Left lung (tissue), 10 donors: ENCODE measurements around the gene NINJ1. TPM values are rescaled to one million over a fixed set of nuclear protein-coding genes. Genes with fewer than 3 reads are reported as not detected.

Experiments used
- ATAC-seq: fragments of 200-7000 bp; cut with Tn5 transposase; one replicate; pipeline ENCODE4 v1.9.1; 2020; ENCODE audit warnings: moderate library complexity
- DNase-seq, 4 donors: peaks; one replicate each; pipeline ENCODE4 v3.0.0-alpha.2; 2013 to 2020
- H3K27ac ChIP-seq, 2 donors: fragments of 200-600 bp; sonication (generic) in 1 of 2; one replicate each; pipeline versions ENCODE4 v1.5.0 to v1.8.0; 2020 to 2021
- H3K27me3 ChIP-seq, 2 donors: fragments of 200-600 bp; sonication (generic) in 1 of 2; one replicate each; pipeline versions ENCODE4 v1.5.0 to v1.8.0; 2020 to 2021
- H3K36me3 ChIP-seq, 2 donors: fragments of 200-600 bp; sonication (generic) in 1 of 2; one replicate each; pipeline versions ENCODE4 v1.5.0 to v1.8.0; 2020 to 2021
- H3K4me1 ChIP-seq, 2 donors: fragments of 200-600 bp; one replicate each; pipeline ENCODE4 v1.8.0; 2021
- H3K4me3 ChIP-seq, 2 donors: fragments of 200-600 bp; sonication (generic) in 1 of 2; one replicate each; pipeline versions ENCODE4 v1.5.0 to v1.8.0; 2020 to 2021; ENCODE audit warnings: mild to moderate bottlenecking in 1 of 2
- H3K9me3 ChIP-seq, 2 donors: fragments of 200-600 bp; sonication (generic) in 1 of 2; one replicate each; pipeline versions ENCODE4 v1.5.0 to v1.8.0; 2020 to 2021
- intact Hi-C, 2 donors: fragments of 100-400 bp; cut with DNase I; formaldehyde crosslinking; loops; one replicate each; pipeline versions ENCODE4 v1.11.2 to v1.14.2; 2022
- polyA plus RNA-seq, 6 donors: library from polyadenylated mRNA; unstranded; fragments of 120-200 nt; gene quantifications; one replicate each; pipeline ENCODE4 v1.2.1, GENCODE V29; 2013; ENCODE audit not compliant: insufficient read length in 6 of 6
- total RNA-seq, 2 donors: library from RNA; stranded (reverse); fragmentation: NEBNext Ultra II Directional; extraction: Animal tissue kit (Norgen Biotek cat#: 25700); gene quantifications; one replicate each; pipeline ENCODE4 v1.2.1, GENCODE V29; 2021
- TF ChIP-seq, protein P1 (sequence below), 2 donors: fragments of 200-600 bp; sonication (generic) in 1 of 2; IDR thresholded peaks; one replicate each; pipeline versions ENCODE4 v1.5.0 to v1.8.0; 2021; ENCODE audit warnings: antibody characterized with exemption in 2 of 2
- donor health status: DM: no; HTN: yes; CAD: no.
- donor health status: DM: no; HTN: no; CAD: no.

NINJ1 gene
- total and polyA plus RNA-seq, 8 donors, result 29.8 to 83.5 (median 37.8) TPM

DNA sequence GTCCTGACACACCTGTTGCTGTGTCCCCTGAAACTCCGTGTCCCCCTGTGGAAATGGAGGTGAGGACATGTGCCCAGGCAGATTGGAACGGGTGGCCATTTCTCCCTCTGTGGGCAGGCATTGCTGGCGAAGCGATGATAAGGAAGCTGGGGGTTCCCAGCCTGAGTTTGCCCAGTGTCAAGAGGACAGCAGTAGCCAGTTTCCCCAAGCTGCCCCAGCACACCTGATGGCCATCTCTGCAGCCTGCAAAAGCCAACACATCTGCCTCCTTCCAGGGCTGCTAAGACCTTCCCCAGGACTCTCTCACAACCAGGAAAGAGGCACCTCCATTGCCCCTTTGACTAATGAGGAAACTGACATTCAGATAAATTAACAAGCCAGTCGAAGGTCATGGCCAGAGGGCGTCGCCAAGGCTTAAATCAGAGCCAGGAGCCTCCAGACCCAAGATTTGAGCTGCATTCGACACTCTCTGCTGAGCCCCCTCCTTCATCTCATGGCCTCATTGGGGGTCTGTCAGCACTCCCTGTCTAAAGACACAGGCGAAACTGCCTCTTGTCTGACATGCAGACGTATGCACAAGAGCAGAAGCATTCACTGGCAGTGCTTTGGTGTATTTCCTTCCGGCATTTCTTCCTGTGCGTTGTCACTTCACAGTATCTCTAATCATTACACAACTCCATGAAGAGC is 39.5 kb upstream of the NINJ1 start:
- DNase-seq, result peak in 2 of 4 donors; percentile 22 to 59

DNA sequence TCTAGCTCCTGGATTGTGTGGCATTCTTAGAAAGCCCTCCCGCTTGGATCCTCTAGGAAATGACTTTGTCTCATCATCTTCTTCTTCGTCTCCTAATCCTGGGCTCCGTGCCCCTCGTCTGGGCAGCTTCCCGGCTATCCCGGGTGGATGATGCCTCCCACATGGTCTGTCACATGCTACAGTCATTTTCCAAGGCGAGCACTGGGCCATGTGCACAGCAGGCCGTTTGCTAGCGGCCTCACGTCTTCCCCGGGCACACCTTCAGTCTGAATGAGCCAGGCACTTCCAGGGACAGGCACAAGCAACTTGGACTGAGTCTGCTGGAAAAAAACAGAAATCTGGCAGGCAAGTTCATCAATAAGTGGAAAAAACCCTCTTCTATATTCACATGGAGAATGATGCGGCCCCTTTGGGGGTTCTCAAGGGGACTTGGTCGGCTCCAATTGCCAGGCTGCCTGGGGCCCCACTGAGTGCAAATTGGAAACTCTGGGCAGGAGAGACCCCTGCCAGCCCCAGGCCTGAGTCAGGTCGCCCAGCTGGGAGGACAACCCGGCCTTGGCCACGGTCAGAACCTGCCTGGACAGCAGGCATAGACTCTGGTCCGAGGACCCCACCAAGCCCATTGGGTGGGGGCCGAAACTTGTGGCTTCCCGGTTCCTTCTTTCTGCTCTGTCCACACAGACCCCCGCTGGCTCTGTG is 38.8 kb upstream of the NINJ1 start:
- intact Hi-C loops, result no loop called here
- Histone ChIP-seq H3K36me3 (no peaks in the 10 kb centered on the region), H3K4me3 (no peak overlapping the region), H3K9me3 (no peaks in the 10 kb centered on the region), H3K27me3 (no peaks in the 10 kb centered on the region), H3K27ac (no peak overlapping the region), H3K4me1 (no peaks in the 10 kb centered on the region)
- peak in 1 of 4 donors; percentile 68 for DNase-seq
- ATAC-seq, result no peak
- TF ChIP-seq, protein P1, sequence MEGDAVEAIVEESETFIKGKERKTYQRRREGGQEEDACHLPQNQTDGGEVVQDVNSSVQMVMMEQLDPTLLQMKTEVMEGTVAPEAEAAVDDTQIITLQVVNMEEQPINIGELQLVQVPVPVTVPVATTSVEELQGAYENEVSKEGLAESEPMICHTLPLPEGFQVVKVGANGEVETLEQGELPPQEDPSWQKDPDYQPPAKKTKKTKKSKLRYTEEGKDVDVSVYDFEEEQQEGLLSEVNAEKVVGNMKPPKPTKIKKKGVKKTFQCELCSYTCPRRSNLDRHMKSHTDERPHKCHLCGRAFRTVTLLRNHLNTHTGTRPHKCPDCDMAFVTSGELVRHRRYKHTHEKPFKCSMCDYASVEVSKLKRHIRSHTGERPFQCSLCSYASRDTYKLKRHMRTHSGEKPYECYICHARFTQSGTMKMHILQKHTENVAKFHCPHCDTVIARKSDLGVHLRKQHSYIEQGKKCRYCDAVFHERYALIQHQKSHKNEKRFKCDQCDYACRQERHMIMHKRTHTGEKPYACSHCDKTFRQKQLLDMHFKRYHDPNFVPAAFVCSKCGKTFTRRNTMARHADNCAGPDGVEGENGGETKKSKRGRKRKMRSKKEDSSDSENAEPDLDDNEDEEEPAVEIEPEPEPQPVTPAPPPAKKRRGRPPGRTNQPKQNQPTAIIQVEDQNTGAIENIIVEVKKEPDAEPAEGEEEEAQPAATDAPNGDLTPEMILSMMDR (IDR thresholded peaks at IDR 0.05), result no peak

More for the DNA sequence above, 39.5 kb upstream of the NINJ1 start:
- Histone ChIP-seq H3K4me1 (no peaks in the 10 kb centered on the region), H3K4me3 (no peak overlapping the region), H3K36me3 (no peaks in the 10 kb centered on the region), H3K9me3 (no peaks in the 10 kb centered on the region), H3K27ac (no peak overlapping the region), H3K27me3 (no peaks in the 10 kb centered on the region)
- no peak for ATAC-seq
- TF ChIP-seq, protein P1 (IDR thresholded peaks at IDR 0.05), result no peak
- intact Hi-C loops, result no loop called here

DNA sequence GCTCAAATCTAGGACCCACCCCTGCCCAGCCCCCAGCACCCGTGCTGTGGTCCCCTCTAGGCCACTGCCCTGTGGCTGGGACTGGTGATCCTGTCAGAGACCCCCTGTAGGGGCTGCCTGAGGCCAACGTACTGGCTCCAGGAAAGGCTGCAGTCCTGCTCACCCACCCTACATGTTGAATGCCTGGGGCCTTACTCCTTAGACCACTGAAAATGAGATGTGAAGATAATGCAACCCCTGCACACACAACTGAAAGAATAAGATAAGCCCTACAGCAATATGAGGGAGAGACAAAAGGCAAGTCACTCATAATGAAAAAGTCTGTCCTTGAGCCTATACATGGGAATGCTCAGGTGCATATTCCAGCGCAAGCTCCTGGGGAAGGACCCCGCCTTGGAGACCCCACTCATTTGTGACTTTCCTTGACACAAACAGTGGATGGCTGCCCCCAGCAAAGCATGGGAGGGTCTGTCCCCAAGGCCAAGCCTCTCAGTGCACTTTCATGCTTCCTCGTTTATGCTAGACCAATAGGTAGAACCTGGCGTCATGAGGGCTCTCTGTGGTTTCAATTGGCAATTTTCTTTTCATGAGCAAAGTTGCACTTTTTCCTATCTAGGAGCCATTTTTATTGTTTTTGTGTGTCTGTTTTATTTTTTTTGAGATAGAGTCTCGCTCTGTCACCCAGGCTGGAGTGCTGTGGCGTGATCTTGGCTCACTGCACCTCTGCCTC is 37.4 kb upstream of the NINJ1 start:
- no peaks in the 10 kb centered on the region for H3K27me3 ChIP-seq
- no peaks in the 10 kb centered on the region for H3K36me3 ChIP-seq
- ATAC-seq, result no peak
- TF ChIP-seq, protein P1 (IDR thresholded peaks at IDR 0.05), result no peak
- peak in 1 of 4 donors; percentile 49 for DNase-seq
- no peaks in the 10 kb centered on the region for H3K4me1 ChIP-seq
- H3K4me3 ChIP-seq, result no peak overlapping the region
- intact Hi-C loops, result no loop called here
- H3K9me3 ChIP-seq, result no peaks in the 10 kb centered on the region
- H3K27ac ChIP-seq, result no peak overlapping the region

DNA sequence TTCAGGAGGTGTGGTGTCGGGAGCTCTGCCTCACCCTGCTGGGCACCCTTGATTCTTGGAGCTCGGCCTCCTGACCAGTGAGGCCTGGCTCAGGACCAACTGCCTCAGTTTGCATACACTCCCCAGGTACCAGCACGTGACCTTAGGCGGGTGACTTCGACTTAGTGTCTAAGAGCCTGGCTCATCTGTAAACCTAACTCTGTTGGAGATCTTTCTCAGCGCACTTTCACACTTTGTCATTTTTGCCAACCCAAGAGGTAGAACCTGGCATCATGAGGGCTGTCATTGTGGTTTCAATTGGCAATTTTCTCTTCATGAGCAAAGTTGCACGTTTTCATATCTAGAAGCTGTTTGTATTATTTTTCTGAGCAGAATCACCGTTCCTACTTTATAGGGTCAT is 36.5 kb upstream of the NINJ1 start:
- Histone ChIP-seq H3K4me3 (no peak overlapping the region), H3K9me3 (no peaks in the 10 kb centered on the region), H3K27ac (no peak overlapping the region), H3K27me3 (no peaks in the 10 kb centered on the region), H3K4me1 (no peaks in the 10 kb centered on the region), H3K36me3 (no peaks in the 10 kb centered on the region)
- TF ChIP-seq, protein P1 (IDR thresholded peaks at IDR 0.05), result no peak
- ATAC-seq, result no peak
- DNase-seq, result peak in 1 of 4 donors; percentile 20
- intact Hi-C loops, result no loop called here

DNA sequence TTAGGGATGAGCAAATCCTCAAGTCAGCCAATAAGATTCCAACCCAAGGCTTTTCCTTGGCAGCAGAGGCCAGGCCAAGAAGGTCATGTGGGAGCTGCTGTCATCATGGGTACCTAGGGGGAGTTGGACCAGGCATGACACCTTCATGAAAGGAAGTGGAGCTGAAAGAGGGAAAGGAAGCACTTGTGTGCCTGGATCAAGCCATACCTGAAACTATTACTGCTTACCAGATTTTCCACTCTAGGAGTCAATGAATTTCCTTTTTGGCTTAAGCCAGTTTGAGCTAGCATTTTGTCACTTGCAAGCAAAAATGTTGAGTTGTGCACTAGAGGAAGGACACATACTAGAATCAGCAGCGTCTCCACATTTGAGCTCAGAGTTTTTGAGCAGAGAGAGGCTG is 35.4 kb upstream of the NINJ1 start:
- intact Hi-C loops, result no loop called here
- TF ChIP-seq, protein P1 (IDR thresholded peaks at IDR 0.05), result no peak
- no peaks in the 10 kb centered on the region for H3K4me1 ChIP-seq
- H3K9me3 ChIP-seq, result no peaks in the 10 kb centered on the region
- no peak for DNase-seq
- H3K36me3 ChIP-seq, result no peaks in the 10 kb centered on the region
- no peak overlapping the region for H3K27ac ChIP-seq
- H3K4me3 ChIP-seq, result no peak overlapping the region
- no peaks in the 10 kb centered on the region for H3K27me3 ChIP-seq
- no peak for ATAC-seq
